Mucosa of descending colon (tissue), 3 donors: ENCODE measurements around the gene VSIR. TPM values are rescaled to one million over a fixed set of nuclear protein-coding genes. Genes with fewer than 3 reads are reported as not detected.

Experiments used
- ATAC-seq: fragments of 200-7000 bp; cut with Tn5 transposase; one replicate; pipeline ENCODE4 v1.9.1; 2020; ENCODE audit warnings: mild to moderate bottlenecking, moderate library complexity
- DNase-seq, 3 donors: peaks; one replicate each; pipeline ENCODE4 v3.0.0-alpha.2; 2020
- H3K36me3 ChIP-seq: fragments of 200-600 bp; one replicate; pipeline ENCODE4 v1.8.0; 2021; ENCODE audit warnings: low read depth, mild to moderate bottlenecking
- H3K4me1 ChIP-seq: fragments of 200-600 bp; one replicate; pipeline ENCODE4 v1.8.0; 2021; ENCODE audit warnings: low read depth, mild to moderate bottlenecking
- H3K4me3 ChIP-seq: fragments of 200-600 bp; one replicate; pipeline ENCODE4 v1.8.0; 2021; ENCODE audit warnings: mild to moderate bottlenecking
- H3K9me3 ChIP-seq: fragments of 200-600 bp; one replicate; pipeline ENCODE4 v1.8.0; 2021; ENCODE audit warnings: mild to moderate bottlenecking
- CTCF ChIP-seq: fragments of 200-600 bp; IDR thresholded peaks from one replicate; pipeline ENCODE4 v1.8.0; 2022; ENCODE audit warnings: antibody characterized with exemption, mild to moderate bottlenecking
- intact Hi-C, 2 donors: fragments of 100-400 bp; cut with DNase I in 1 of 2; cut with micrococcal nuclease in 1 of 2; formaldehyde crosslinking; loops; one replicate each; pipeline versions ENCODE4 v1.11.0 to v1.11.1; 2022; cut with DNase I, micrococcal nuclease
- total RNA-seq, 3 donors: library from RNA; stranded (reverse); fragmentation: NEBNext Ultra II Directional in 2 of 3; extraction: Animal tissue kit (Norgen Biotek cat#: 25700) in 2 of 3; gene quantifications; one replicate each; pipeline versions ENCODE4 v1.2.1 to v1.2.4, GENCODE V29; 2021 to 2023
- donor health status: DM: no; HTN: no; CAD: no; lungs with moderate emphysema.
- donor health status: DM: no; HTN: no; CAD: no.
- donor health status: DM: no; HTN: yes; CAD: no.

The VSIR gene
- total RNA-seq, 3 donors from 2014 or later: 48.1 to 71.0 (median 60.7) TPM

- Histone ChIP-seq H3K4me3 (no peak overlapping the region), H3K36me3 (no peaks in the 10 kb centered on the region), H3K4me1 (peaks cover 61% of the 10 kb centered on the region), H3K9me3 (no peaks in the 10 kb centered on the region)
- no peak for TF ChIP-seq CTCF
- intact Hi-C loops: loop anchor here in 1 of 2 donors (10.0 kb wide), 1 partner anchor 46 kb away; no protein-coding TSS in a partner anchor
- DNase-seq (peak in 2 of 3 donors; percentile 28 to 42), ATAC-seq (no peak)
These were observed 2.1 kb downstream of the VSIR start for GRCh38 chr10:71771204-71771603.

- no peak for ATAC-seq
- no peak overlapping the region for H3K4me3 ChIP-seq
- DNase-seq: peak in 2 of 3 donors; percentile 39 to 55
- H3K4me1 ChIP-seq: peaks cover 65% of the 10 kb centered on the region
- intact Hi-C loops: loop anchor here in 1 of 2 donors (10.0 kb wide), 1 partner anchor 46 kb away; no protein-coding TSS in a partner anchor
- no peaks in the 10 kb centered on the region for H3K36me3 ChIP-seq
- TF ChIP-seq CTCF: no peak
- no peaks in the 10 kb centered on the region for H3K9me3 ChIP-seq
These were observed 2.5 kb downstream of the VSIR start for GRCh38 chr10:71770789-71771188.

GRCh38 chr10:71770255-71770654 is 3.1 kb downstream of the VSIR start:
- no peak for ATAC-seq
- Histone ChIP-seq H3K4me3 (no peak overlapping the region), H3K36me3 (no peaks in the 10 kb centered on the region), H3K4me1 (peaks cover 69% of the 10 kb centered on the region), H3K9me3 (no peaks in the 10 kb centered on the region)
- intact Hi-C loops: loop anchor here in 1 of 2 donors (10.0 kb wide), 1 partner anchor 45 kb away; no protein-coding TSS in a partner anchor
- no peak for TF ChIP-seq CTCF
- DNase-seq: peak in 1 of 3 donors; percentile 51

GRCh38 chr10:71769279-71769823 is 4.0 kb downstream of the VSIR start:
- TF ChIP-seq CTCF: no peak
- intact Hi-C loops: loop anchor here in 1 of 2 donors (10.0 kb wide), 1 partner anchor 55 kb away; the partner anchor contains the start of gene C10orf105
- DNase-seq: peak in 2 of 3 donors; percentile 28
- no peak overlapping the region for H3K4me3 ChIP-seq
- H3K36me3 ChIP-seq: no peaks in the 10 kb centered on the region
- no peak for ATAC-seq
- peaks cover 69% of the 10 kb centered on the region for H3K4me1 ChIP-seq
- no peaks in the 10 kb centered on the region for H3K9me3 ChIP-seq

- H3K4me1 ChIP-seq: peaks cover 63% of the 10 kb centered on the region
- no peak for TF ChIP-seq CTCF
- H3K9me3 ChIP-seq: no peaks in the 10 kb centered on the region
- ATAC-seq (peak; percentile 41), DNase-seq (peak; percentile 66 to 79 (median 72))
- H3K4me3 ChIP-seq: no peak overlapping the region
- intact Hi-C loops: loop anchor here in 1 of 2 donors (10.0 kb wide), 1 partner anchor 53 kb away; the partner anchor contains the start of gene C10orf105
- no peaks in the 10 kb centered on the region for H3K36me3 ChIP-seq
These were observed 5.8 kb downstream of the VSIR start for GRCh38 chr10:71767420-71768035.
